HG02588 (cell line): ENCODE data around the gene ZGRF1.
"Not testable (repeated sequence)": the region's sequence is repeated elsewhere in the genome, so short reads cannot be mapped to it uniquely, and the experiment has no call there.

Source experiments
- ATAC-seq: cut with Tn5 transposase; IDR thresholded peaks from one replicate; pipeline ENCODE4 v1.9.1; 2021; ENCODE audit warnings: mild to moderate bottlenecking, moderate library complexity; ENCODE audit not compliant: unreplicated experiment

Gene ZGRF1

DNA sequence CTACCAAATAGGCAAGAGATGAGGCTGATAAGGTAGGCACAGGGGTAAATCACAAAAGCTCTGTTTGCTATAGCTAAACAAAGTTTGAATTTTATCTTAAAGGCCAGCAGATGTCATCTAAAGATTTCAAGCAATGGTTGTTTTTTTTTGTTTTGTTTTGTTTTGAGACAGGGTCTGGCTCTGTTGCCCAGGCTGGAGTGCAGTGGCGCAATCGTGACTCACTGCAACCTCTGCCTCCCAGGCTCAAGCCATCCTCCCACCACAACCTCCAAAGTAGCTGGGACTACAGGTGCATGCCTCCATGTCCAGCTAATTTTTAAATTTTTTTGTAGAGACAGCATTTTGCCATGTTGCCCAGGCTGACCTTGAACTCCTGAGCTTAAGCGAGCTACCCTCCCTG, 77.7 kb downstream of the ZGRF1 start:
- ATAC-seq: no peak

DNA sequence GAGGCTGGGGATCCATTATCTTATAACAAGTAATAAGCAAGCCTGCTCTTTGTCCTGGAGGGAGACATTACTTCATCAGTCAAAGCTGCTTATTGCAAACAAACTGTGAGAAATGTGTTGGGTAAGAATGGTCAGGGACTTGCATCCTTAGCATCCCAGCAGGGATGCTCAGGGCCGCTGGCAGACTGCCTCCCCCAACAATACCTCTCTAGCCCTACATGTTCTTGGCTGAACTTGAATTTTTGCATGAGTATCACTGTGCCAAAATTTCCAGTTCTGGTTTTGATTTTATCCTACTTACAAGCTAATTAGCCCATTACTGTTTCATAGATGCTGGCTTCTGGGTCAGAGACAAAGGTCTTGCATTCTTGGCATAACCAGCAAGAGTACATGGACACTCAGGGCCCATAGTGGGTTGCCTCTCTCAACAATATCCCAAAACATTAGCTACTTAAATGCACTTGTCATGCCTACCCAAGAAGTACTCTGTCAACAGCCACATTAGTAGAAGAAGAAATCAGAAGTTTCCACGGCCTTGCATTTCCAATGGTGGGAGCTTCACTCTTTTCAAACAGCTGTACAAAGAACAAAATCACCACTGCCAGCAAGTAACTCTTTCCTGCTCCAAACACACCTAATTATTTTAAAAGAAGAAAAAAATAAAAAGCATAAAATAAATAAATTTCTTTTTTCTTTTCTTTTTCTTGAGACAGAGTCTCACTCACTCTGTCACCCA, 78.9 kb downstream of the ZGRF1 start:
- no peak for ATAC-seq

DNA sequence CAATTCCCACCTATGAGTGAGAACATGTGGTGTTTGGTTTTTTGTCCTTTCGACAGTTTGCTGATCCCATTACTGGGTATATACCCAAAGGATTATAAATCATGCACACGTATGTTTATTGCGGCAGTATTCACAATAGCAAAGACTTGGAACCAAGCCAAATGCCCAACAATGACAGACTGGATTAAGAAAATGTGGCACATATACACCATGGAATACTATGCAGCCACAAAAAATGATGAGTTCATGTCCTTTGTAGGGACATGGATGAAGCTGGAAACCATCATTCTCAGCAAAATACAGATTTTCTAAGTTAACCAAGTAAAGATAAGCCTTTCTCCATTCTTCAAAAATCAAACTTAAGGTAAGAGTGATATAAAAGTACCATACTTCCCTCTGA, 82.4 kb downstream of the ZGRF1 start:
- ATAC-seq: not testable (repeated sequence)

DNA sequence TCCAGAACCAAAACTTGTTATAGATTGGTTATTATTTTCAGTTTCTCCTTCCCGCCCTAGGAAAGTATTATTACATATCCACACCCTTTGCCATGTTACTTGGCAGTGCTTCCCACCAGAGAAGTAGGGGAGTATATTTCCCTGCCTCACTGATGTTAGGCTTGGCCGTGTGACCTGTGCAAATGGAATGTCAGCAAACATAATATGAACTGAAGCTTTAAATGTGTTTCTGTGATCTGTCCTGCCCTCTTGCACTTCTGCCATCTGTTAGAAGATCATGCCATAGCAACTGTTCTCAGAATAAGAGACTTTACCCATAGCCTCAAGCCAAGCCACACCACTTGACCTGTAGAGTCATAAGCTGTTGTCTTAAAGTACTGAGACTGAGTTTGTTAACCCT, 84.0 kb downstream of the ZGRF1 start:
- ATAC-seq: no peak

DNA sequence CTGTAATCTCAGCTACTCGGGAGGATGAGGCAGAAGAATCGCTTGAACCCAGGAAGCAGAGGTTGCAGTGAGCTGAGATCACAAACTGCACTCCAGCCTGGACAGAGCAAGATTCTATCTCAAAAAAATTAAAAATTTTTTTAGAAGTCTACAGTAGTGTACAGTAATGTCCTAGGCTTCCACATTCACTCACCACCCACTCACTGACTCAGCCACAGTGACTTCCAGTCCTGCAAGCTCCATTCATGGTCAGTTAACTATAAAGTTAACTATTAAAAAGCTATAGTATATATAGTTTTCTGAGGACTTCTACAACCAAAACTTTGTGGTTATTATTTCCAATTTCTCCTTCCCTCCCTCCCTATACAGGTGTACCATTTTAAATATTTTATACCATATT, 86.0 kb downstream of the ZGRF1 start:
- no peak for ATAC-seq

DNA sequence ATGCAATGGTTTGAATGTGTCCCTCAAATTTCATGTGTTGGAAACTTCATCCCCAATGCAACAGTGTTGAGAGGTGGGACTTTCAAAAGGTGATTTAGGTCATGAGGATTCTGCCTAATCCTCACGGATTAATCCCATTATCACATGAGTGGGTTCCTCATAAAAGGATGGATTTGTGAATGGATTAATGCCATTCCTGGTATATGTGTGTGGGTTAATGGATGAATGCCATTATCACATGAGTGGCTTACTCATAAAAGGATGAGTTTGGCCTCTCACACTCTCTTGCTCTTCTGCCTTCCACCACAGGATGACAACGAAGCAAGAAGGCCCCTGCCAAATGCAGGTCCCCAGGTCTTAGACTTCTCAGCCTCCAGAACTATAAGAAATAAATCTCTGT, 90.2 kb downstream of the ZGRF1 start:
- no peak for ATAC-seq

DNA sequence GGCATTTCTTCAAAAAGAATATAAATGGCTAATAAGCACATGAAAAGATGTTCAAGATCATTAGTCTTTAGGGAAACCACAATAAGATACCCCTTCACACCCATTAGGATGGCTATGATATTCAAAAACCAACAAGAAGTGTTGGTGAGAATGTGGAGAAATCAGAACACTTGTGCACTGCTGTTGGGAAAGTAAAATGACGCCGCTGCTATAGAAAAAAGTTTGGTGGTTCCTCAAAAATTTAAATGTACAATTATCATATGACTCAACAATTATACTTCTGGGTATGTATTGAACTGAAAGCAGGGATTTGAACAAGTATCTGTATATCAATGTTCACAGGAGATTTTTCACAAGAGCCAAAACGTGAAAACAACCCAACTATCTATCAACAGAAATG, 91.4 kb downstream of the ZGRF1 start:
- ATAC-seq: no peak

DNA sequence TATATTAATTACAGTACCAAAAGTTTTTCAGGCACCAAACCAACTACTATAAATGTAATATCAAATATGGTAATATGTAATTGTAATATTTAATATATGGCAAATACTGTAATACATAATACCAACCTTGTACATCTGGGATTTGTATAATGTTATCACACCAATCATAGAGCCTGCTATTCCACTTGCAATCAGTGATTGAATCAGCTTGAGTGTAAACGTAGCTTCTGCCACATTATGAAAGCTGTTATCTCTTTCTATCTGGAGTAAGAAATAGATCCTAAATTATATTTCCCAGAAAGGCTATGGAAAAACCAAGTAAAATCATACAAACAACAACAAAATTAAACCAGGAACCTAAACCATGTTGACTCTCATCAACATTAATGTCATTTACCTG, 96.0 kb downstream of the ZGRF1 start:
- no peak for ATAC-seq

DNA sequence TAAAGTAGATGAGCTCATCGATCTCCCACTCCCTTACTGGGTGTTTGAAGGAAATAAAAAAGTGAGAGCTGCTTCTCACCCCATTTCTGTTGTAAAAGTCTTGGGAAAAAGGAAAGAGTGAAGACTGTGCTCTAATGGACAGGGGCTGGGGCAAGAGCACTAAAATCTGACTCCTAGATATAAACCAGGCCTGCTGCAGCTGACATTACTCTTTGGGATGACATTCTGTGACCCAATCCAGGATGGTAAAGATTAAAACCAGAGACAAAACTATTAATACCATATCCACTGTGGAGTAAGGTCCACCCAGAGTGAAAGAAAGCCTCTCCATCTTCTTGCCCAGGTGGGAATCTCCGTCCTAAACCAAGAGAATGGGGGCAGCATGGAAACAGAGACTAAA, 100.6 kb downstream of the ZGRF1 start:
- ATAC-seq: no peak

DNA sequence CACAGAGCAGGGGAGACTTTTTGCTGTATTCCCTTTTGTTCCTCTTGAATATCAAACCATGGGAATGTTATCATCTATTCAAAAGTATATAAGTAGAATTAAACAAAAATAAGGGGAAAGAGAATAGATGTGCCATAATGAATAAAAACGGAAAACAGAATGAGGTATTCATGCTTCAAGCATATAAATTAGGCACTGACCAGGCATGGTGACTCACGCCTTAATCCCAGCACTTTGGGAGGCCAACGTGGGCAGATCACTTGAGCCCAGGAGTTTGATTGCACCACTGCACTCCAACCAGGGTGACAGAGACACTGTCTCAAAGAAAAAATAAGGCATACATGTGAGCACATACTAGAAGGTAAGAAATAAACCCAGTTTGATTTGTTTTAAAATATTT, 104.4 kb downstream of the ZGRF1 start:
- no peak for ATAC-seq

DNA sequence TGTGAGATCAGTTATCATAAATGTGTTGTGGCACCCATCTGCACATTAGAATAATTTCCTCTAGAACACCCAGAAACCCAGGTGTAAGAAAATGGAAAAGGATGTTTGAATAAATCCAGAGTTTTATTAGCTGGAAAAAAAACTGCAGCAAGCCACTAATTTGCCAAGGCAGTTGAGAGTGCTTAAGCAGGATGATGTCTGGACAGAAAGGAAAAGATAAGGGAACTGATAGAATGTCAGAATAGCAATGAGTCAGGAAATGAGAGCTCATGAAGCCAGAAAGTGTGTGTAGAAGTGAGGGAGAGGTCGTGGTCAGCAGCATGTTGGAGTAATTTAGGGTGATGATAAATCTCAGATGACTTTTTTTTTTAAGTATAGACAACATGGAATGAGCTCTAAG, 105.6 kb downstream of the ZGRF1 start:
- no peak for ATAC-seq

DNA sequence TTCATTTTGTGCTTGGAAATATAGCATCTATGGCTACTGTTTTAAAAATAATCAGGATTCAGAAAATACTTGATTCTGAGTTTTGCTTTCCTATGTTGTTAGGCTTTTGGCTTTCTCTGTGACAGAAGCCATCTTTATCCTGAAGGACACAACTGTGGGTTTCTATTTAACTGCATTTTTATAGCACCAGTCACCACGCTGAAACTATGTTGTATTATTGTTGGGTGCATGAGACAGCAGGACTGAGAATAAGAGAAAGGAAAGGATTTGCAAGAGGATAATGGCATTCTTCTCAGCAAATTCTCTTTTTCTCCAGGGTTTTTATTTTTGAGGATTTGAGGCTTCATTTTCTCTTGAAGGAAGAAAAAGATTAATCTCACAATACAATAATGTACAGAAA, 110.6 kb downstream of the ZGRF1 start:
- ATAC-seq: no peak

DNA sequence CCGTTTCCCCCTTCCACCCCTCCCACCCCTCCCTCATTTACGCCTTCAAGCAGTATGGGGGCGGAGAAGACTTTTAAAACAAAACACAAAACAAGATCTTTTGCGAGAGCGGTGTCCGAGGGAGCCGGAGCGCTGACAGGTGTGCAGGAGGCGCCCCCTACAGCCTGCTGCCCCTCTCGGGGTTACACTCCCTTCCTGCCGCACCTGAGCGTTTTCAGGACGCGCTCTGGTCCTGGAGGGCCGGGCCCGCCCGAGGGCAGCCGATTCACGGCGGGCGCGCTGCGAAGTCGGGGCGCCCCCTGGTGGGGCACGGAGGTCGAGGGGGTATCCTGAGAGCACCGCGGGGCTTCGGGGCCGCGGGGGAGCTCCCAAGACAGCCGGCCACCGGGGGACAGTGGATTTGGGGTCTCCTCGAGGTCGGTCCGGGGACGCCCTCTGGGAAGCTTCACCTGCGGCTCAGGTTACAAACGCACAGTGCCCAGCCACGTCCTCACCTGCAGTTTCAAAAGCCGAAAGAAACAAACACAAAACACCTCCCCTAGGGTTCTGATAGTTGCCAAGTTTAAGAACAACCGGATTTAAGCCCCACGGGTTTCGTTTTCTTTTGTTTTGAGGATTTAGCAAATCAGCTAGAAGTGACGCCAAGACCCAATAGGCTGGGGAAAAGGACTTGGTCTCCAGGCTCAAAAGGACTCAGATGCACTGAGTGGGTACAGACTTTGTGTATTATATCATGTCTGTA, 112.8 kb downstream of the ZGRF1 start:
- ATAC-seq: peak; percentile 88

DNA sequence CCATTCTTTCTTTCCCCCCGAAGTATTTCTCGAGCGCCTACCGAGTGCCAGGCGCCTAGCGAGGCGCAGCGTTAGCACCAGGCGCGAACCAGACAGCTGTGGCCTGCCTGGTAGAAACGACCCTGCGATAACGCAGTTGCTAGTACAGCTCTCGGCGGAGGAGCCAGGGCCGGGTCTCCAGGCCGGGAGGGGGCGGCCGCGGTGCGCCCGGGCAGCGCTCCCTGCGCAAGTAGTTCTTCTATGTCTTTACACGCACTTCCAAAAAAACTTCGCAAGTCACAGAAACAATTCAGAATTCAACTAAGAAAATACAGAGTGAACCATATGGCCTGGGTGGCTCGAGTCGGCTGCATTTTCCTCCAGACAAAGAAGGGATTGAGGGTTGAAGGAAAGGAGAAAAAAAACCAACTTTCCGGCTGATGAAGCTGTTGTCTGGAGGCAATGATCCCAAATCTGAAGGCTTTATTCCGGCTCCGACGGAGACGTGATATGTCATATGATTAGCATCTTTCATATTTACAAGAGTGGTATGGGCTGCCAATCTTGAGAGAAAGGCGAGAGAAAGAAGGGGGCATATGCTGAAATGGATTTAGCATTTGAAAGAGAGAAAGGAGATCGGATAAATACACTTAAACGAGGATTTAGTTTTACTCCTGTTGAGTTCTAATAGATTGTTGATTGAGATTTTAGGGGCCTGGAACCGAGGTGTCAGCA, 113.5 kb downstream of the ZGRF1 start:
- ATAC-seq: peak; percentile 42

DNA sequence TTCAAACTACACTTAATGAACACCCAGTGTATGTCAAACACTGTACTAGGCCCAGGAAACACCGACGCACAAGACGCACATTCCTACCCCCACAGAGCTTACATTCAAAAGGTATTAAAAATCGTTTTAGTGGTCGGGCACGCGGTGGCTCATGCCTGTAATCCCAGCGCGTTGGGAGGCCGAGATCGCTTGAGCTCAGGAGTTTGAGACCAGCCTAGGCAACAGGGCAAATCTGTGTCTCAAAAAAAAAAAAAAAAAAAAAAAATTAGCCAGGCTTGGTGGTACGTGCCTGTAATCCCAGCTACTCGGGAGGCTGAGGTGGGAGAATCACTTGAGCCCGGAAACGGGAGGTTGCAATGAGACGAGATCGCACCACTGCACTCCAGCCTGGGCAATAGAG, 114.3 kb downstream of the ZGRF1 start:
- ATAC-seq: not testable (repeated sequence)

DNA sequence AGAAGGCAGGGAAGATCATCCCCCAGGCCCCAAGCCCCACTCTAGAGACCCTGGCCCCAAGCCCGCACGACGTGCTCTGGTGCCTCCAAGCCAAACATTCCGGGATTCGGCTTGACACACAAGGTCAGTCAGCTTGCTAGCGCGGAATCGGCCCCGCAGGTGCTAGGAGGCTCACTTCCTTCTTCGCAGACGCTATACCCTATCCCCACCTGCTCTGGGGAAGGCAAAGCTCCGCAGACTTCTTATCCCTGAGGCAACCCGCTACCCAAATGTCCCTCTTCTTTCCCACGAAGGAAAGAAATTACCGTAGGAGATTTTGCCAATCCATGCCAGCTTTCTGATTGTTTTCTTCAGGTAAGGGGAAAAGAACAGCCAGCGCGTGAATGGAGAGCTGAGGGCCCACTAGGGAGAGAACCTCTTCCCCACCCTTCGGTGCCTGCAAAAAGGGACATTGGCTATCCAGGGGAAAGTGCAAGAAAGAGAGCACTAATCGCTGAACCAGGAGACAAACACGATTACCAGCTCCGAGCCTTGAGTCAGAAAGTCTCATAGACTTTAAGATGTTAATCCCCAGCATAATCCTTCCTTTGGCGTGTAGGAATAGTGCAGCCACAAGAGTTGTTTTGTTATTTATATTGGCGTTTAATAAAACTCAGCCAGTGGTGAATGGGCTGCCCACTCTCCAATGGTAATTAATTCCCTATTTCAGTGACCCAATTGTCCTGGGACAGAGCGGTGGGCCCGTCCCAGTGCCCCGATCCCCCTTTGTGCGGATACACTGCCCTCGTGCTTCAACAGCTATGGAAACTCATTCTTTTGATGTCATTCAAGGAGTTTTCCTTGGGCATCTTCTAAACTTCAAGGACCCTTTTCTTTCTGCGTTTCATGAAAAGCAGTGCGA, 115.3 kb downstream of the ZGRF1 start:
- no peak for ATAC-seq

DNA sequence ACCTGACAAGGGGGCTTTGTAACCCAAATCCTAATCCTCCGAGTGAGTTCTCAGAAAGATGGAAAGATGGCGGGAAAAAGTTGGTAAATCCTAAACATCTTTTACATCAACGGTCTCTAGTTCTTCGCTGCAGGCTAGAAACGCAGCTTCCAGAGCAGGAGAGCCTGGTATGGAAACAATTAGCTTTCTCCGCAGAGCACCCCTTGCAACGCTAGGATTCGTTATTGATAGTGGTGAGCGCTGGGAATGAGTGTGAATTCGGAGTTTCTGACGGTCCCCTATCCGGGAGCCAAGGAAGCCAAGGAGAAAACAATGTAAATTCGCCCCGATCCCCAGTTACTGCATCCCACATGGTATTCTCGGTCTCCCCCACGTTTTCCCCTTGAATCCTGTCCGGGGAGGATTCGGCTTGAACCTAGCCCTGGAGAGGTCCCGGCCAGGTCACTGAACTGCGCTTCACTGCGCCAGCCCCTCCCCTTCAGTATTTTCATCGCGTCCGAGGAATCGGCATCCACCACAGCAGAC, 116.0 kb downstream of the ZGRF1 start:
- ATAC-seq: no peak

DNA sequence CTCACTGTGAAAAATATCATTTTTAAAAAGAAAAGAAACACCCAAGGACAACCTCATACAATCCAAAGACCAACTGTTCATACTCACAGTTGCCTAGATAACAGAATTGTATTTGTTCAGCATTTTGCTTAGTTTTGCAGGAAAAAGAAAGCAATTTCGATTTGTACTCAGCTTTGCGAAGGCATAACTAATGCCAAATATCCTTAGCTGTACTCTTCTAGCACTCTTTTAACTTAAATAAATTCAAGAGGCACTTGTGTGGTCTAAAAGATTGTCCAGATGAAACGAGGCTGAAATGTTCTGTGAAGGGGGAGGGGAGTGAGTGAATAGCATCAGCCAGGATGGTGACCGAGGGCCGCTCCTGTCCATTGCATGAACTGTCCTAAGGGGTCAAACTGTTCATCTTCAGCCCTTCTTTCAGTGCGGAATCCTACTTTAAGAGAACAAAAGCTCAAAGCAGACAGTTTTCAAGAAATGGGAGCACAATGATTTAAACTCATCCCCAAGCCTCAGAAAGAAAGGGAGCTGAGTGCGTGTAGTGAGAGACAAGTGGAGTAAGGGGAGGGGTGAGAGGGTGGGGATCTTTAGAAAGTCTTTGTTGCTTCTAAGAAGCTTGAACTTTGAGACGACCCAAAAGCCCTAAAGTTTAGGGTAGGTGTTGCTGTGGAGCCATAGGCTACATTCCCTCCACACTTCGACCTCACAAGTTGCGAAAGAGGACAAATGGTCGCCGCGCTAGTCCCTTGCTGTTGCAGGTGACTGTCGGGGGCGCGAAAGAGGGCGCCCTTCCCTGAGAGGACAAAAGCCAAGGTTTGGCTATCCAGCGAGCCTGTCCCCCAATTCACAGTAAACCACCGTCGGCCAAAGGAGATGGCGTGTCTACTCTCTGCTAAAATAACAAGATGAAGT, 116.8 kb downstream of the ZGRF1 start:
- ATAC-seq: no peak

DNA sequence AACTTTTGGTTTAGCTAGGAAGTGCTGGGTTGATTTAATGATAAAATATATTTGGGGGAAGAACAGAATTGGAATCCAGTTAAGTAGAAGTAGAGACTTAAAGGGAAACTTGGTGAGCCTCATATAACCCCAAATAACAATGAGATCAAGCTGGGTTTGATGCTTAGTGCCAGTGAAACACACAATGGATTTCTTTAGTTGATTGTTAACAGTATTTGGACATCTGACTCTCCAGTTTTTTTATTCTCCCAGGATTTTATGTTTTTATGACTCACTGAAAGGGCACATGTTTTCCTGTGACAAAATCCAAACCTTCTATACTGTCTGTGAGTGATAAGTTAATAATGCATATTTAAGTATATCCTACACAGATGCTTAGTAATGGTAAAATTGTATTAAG, 118.0 kb downstream of the ZGRF1 start:
- ATAC-seq: no peak

DNA sequence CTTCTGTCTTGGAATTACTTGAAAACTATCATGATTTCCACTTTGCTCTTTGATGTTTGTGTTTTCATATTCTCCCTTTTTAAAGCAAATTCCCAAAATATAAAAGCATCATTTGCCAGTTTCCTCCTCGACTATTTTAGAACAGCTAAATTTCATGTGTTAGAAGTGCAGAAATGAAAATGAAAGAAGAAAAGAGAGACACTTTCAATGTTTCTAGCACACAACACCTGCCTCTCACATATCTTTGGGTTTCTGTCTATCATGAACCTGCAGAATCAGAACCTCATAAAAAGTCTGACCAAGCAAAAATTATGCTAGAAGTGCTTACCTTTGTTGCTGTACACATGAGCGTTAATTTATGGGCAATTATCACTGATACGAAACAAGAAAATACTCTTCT, 118.8 kb downstream of the ZGRF1 start:
- ATAC-seq: no peak
